A549 (cell line): Measurements from ENCODE around the gene CAV1.

Experiments used
- CBX8 ChIP-seq: fragments of 200-600 bp; sonication (generic); IDR thresholded peaks from 2 replicates; pipeline ENCODE4 v1.6.1; 2016
- CTCF ChIP-seq: fragments of >200 bp; sonication (Bioruptor Twin); formaldehyde crosslinking; IDR thresholded peaks from 3 replicates; pipeline ENCODE4 v1.5.1; 2016
- EP300 ChIP-seq, 2 experiments: fragments of >200 bp; sonication (Bioruptor Twin); formaldehyde crosslinking; IDR thresholded peaks; 2 replicates in 1 of 2; 3 replicates in 1 of 2; pipeline ENCODE4 v1.6.1; 2016 to 2017
- PHF8 ChIP-seq: fragments of 200-600 bp; sonication (generic); IDR thresholded peaks from 2 replicates; pipeline ENCODE4 v1.6.1; 2016; ENCODE audit warnings: low read depth, mild to moderate bottlenecking, antibody characterized with exemption, moderate library complexity, borderline replicate concordance
- POLR2A ChIP-seq: IDR thresholded peaks from 2 replicates; pipeline ENCODE4 v1.6.1; 2012; ENCODE audit warnings: mild to moderate bottlenecking, low read length
- RAD21 ChIP-seq, 2 experiments: fragments of >200 bp in 1 of 2; sonication (Bioruptor Twin) in 1 of 2; formaldehyde crosslinking in 1 of 2; IDR thresholded peaks in 1 of 2; conservative IDR thresholded peaks in 1 of 2; 2 replicates in 1 of 2; 3 replicates in 1 of 2; pipeline ENCODE4 v1.6.1; 2012 to 2018; ENCODE audit warnings: inconsistent platforms in 1 of 2
- REST ChIP-seq: fragments of 200-600 bp; sonication (generic); IDR thresholded peaks from 2 replicates; pipeline ENCODE4 v1.6.1; 2016; ENCODE audit warnings: antibody characterized with exemption, mild to moderate bottlenecking, moderate library complexity
- SMC3 ChIP-seq: fragments of >200 bp; sonication (Bioruptor Twin); formaldehyde crosslinking; IDR thresholded peaks from 3 replicates; pipeline ENCODE4 v1.6.1; 2018; ENCODE audit warnings: inconsistent platforms
- USF2 ChIP-seq: fragments of 450-650 bp; IDR thresholded peaks from 2 replicates; pipeline ENCODE4 v1.6.1; 2014; ENCODE audit warnings: antibody characterized with exemption
- ZFP36 ChIP-seq: fragments of 450-650 bp; IDR thresholded peaks from 2 replicates; pipeline ENCODE4 v1.6.1; 2014; ENCODE audit warnings: borderline replicate concordance; ENCODE audit not compliant: partially characterized antibody

- no peak for TF ChIP-seq CTCF
- no peak for TF ChIP-seq CBX8
- no peak for TF ChIP-seq SMC3
- no peak for TF ChIP-seq ZFP36
- no peak for TF ChIP-seq EP300 (IDR thresholded peaks at IDR 0.05)
- no peak for TF ChIP-seq REST
- TF ChIP-seq RAD21 (conservative IDR thresholded peaks at IDR 0.05 in 1 of 2, IDR thresholded peaks at IDR 0.05 in 1 of 2), result peak; percentile 2 to 27; a peak in 2 of 5 replicates
- no peak for TF ChIP-seq PHF8
- no peak; the same call in 1 of the 2 replicates for TF ChIP-seq USF2
- no peak for TF ChIP-seq POLR2A
These were observed 13.0 kb upstream of the CAV1 start for GRCh38 chr7:116511552-116512519.
